GM18508 (cell line): ENCODE measurements around the gene VPS26C.

Experiments used
- ATAC-seq: cut with Tn5 transposase; IDR thresholded peaks from one replicate; pipeline ENCODE4 v1.9.1; 2021; ENCODE audit warnings: moderate number of reproducible peaks; ENCODE audit not compliant: insufficient read depth, unreplicated experiment

VPS26C gene

DNA sequence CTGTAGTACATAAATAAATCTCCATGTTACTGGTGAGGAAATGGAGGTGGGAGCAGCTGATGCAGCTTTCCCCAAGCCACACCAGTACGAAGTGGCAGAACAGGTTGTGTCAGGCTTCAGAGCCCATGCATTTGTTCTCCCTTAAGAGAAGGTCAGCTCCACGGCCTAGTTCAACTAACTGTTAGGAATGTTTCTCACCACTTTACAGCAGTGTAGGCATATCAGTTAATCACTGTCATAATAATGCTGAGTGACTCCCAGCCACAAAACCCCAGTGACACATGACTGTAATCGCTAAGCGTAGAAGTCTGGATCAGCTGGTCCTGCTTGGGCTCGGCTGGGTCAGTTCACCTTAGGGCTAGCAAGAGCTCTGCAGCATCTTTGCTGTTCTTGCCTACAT, 90.4 kb downstream of the VPS26C start:
- ATAC-seq = no peak
